Measurements from ENCODE around the gene ARHGDIB. TPM values are rescaled to one million over a fixed set of nuclear protein-coding genes. Genes with fewer than 3 reads are reported as not detected.

The ARHGDIB gene
- total and polyA plus RNA-seq, 8 donors, result 60.9 to 314 (median 78.4) TPM

GRCh38 chr12:14993117-14993516 lies 31.7 kb upstream of the ARHGDIB start:
- intact Hi-C loops (cut with DNase I), result loop anchor here in 1 of 2 donors (10.0 kb wide), 1 partner anchor 148 kb away; the partner anchor contains the start of gene ART4
- no peaks in the 10 kb centered on the region for H3K36me3 ChIP-seq
- H3K27me3 ChIP-seq, result no peaks in the 10 kb centered on the region
- ATAC-seq (no peak), DNase-seq (no peak)
- TF ChIP-seq CTCF (IDR thresholded peaks at IDR 0.05), result no peak
- H3K4me1 ChIP-seq, result peaks cover 3 to 43% of the 10 kb centered on the region in 2 donors
- no peak overlapping the region for H3K4me3 ChIP-seq
- H3K9me3 ChIP-seq, result peaks cover 0 to 4% of the 10 kb centered on the region in 2 donors
- no peak overlapping the region for H3K27ac ChIP-seq

- DNase-seq, result no peak
- Histone ChIP-seq H3K9me3 (peaks cover 0 to 4% of the 10 kb centered on the region in 2 donors), H3K36me3 (no peaks in the 10 kb centered on the region), H3K4me3 (no peak overlapping the region), H3K27me3 (no peaks in the 10 kb centered on the region), H3K4me1 (peaks cover 3 to 44% of the 10 kb centered on the region in 2 donors), H3K27ac (no peak overlapping the region)
- TF ChIP-seq CTCF (IDR thresholded peaks at IDR 0.05), result no peak
- intact Hi-C loops (cut with DNase I), result loop anchor here in 1 of 2 donors (10.0 kb wide), 1 partner anchor 148 kb away; the partner anchor contains the start of gene ART4
- ATAC-seq, result no peak
Measured at GRCh38 chr12:14992673-14993072, 31.3 kb upstream of the ARHGDIB start.

GRCh38 chr12:14991069-14991468 lies 29.7 kb upstream of the ARHGDIB start:
- intact Hi-C loops (cut with DNase I), result loop anchor here in 1 of 2 donors (10.0 kb wide), 1 partner anchor 146 kb away; the partner anchor contains the start of gene ART4

GRCh38 chr12:14989790-14990189 lies 28.4 kb upstream of the ARHGDIB start:
- ATAC-seq (no peak), DNase-seq (no peak)
- Histone ChIP-seq H3K4me3 (no peak overlapping the region), H3K4me1 (peaks cover 3 to 48% of the 10 kb centered on the region in 2 donors), H3K27ac (no peak overlapping the region), H3K27me3 (no peaks in the 10 kb centered on the region), H3K36me3 (no peaks in the 10 kb centered on the region), H3K9me3 (peaks cover 0 to 4% of the 10 kb centered on the region in 2 donors)
- intact Hi-C loops (cut with DNase I), result loop anchor here (10.0 kb wide), 2 partner anchors 145 to 255 kb away; partner anchors contain the start of gene ART4 (in 1 of the 2)
- no peak for TF ChIP-seq CTCF (IDR thresholded peaks at IDR 0.05)

More at GRCh38 chr12:14991069-14991468, 29.7 kb upstream of the ARHGDIB start:
- DNase-seq, result no peak
- H3K27me3 ChIP-seq, result no peaks in the 10 kb centered on the region
- no peaks in the 10 kb centered on the region for H3K36me3 ChIP-seq
- H3K4me1 ChIP-seq, result peaks cover 3 to 52% of the 10 kb centered on the region in 2 donors
- H3K4me3 ChIP-seq, result no peak overlapping the region
- no peak overlapping the region for H3K27ac ChIP-seq
- no peak for TF ChIP-seq CTCF (IDR thresholded peaks at IDR 0.05)
- peaks cover 0 to 4% of the 10 kb centered on the region in 2 donors for H3K9me3 ChIP-seq
- no peak for ATAC-seq

- Histone ChIP-seq H3K27ac (peak overlapping the region in 1 of 2 donors; percentile 49), H3K9me3 (peaks cover 0 to 4% of the 10 kb centered on the region in 2 donors), H3K27me3 (no peaks in the 10 kb centered on the region), H3K4me1 (peaks cover 3 to 51% of the 10 kb centered on the region in 2 donors), H3K4me3 (no peak overlapping the region), H3K36me3 (no peaks in the 10 kb centered on the region)
- ATAC-seq (no peak), DNase-seq (no peak)
- intact Hi-C loops (cut with DNase I), result loop anchor here in 1 of 2 donors (10.0 kb wide), 1 partner anchor 253 kb away; no protein-coding TSS in a partner anchor
- no peak for TF ChIP-seq CTCF (IDR thresholded peaks at IDR 0.05)
Measured at GRCh38 chr12:14988035-14988434, 26.6 kb upstream of the ARHGDIB start.

Data from left lung (tissue), 10 donors.